Midbrain (tissue), 1 donor: ENCODE results near the gene MUCL3.

ENCODE experiments used
- DNase-seq: peaks from one replicate; lab custom pipeline; 2025; lab: John Stamatoyannopoulos, UW

The MUCL3 gene

GRCh38 chr6:30939473-30939872 is 1.3 kb upstream of the MUCL3 start:
- no peak for DNase-seq

GRCh38 chr6:30942338-30943060 is 1.7 kb downstream of the MUCL3 start:
- no peak for DNase-seq

GRCh38 chr6:30944051-30944450 is 3.3 kb downstream of the MUCL3 start:
- DNase-seq: no peak

DNA sequence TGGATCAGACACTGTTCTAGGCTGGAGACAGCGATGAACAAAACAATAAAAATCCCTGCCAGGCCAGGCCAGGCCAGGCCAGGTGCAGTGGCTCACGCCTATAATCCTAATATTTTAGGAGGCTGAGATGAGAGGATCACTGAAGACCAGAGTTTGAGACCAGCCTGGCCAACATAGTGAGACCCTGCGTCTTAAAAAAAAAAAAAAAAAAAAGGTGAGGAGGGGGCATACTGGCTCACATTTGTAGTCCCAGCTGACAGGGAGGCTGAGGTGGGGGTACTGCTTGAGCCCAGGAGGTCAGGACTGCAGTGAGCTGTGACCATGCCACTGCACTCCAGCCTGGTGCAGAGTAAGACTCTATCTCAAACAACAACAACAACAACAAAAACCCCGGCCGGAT is 4.5 kb downstream of the MUCL3 start:
- DNase-seq: no peak

DNA sequence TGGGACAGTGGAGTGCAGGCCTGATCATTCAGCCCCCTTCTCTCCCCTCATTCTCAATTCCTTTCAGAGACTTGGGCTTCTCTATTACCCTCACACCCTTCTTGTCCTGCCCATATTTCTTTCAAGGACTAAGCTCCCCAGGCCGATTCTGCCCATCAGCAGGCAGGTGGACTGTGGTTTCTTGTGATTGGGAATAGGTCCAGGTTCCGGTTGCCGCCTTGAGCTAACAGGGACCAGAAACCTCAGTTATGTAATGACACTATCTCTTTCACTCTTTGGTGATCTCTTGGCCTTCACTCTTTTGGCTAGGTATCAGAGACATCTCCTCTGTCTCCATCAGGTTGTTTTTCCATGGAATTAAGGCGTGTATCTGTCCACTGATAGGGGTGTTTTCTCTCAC is 6.5 kb downstream of the MUCL3 start:
- no peak for DNase-seq

GRCh38 chr6:30948811-30949210 is 8.0 kb downstream of the MUCL3 start:
- DNase-seq: no peak

- no peak for DNase-seq
Observed at GRCh38 chr6:30951907-30952469, 11.2 kb downstream of the MUCL3 start.

DNA sequence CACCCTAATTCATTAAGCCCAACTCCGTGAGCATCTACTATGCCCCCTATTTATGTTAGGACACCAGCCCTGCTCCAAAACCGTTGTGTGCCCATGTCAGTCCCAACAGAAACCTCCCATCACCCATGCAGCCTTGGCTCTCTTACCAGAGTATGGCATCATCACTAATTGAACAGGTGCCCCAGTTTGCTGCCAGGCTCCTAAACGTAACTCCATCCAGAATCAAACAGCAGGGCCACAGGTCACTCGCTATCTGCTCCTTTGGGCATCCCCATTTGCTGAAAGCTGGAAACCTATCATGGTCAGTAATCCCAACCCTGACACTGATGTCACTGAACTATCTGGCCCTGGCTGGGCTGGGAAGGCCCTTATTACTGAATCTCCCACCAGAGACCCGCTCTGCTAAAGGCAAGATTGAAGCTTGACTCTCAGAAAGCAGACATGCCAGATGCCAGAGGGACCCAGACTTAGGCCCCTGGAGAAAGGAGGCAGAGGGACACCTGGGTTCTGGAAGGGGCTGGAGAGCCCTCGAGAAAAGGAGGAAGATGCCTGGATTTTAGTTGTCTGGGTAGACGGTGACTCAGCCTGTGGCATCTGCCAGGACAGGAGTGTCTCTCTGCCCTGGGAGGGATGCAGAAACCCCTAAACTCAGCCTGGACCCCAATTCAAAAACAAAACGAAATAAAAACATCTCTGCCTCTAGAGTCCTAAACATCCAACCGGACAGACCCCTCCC is 14.0 kb downstream of the MUCL3 start:
- no peak for DNase-seq

GRCh38 chr6:30955367-30956042 is 14.7 kb downstream of the MUCL3 start:
- peak; percentile 39 for DNase-seq

DNA sequence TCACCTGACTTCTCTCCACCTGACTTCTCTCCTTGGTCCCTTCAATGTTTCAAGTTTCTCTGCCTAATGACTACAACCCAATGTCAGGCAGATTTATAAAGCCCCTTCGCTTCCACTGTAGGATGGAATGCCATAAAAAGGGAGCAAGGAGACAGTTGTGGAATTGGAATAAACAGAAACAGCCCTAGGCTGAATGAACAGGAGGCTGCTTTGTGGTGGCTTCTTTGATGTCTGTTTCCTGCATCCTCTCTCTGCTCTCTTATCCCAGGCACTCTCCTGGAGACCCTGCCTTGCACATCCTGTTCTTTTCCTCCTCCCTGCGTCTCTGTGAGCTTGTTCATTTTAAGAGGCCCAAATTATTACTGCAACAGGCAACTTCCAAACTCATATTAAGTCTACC is 16.9 kb downstream of the MUCL3 start:
- DNase-seq: no peak

- DNase-seq: no peak
Observed at GRCh38 chr6:30960907-30961673, 20.3 kb downstream of the MUCL3 start.

- no peak for DNase-seq
Observed at GRCh38 chr6:30962716-30963115, 21.9 kb downstream of the MUCL3 start.

DNA sequence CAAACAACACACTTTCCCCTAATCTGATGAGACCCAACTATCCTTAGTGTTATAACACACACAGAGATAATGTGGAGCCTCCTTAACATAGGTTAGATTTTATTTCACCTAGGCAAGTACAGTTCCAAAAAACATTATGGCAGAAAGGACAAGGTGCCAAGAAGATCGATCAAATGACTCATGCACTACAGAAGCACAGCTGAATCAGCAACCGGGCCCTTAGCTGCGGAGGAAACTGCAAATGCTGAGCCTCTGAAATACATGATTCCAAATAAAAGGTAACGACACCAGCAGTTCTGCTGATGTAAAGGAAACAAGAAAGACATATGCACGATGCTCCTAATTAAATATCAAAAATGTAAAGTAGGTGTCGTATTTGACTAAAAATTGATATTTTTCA is 22.9 kb downstream of the MUCL3 start:
- no peak for DNase-seq

- DNase-seq: no peak
Observed at GRCh38 chr6:30964075-30964474, 23.3 kb downstream of the MUCL3 start.

GRCh38 chr6:30965140-30965601 is 24.4 kb downstream of the MUCL3 start:
- no peak for DNase-seq

DNA sequence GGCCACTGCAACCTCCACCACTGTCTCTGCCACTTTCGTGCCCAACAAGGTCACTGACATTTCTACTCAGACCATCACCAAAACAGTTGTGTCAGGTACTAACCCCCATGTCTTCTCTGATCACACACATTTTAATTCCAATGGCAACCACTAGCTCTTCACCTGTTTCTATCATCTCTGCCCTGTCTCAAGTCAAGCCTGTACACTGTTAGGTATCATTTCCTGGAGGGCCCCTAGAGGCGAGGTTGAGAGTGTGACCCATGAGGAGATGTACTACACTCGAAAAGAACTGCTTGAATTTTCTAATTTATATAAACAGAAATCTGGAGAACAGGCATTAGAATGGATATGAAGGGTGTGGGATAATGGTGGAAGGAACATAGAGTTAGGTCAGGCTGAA is 25.4 kb downstream of the MUCL3 start:
- DNase-seq: no peak

GRCh38 chr6:30969171-30969570 is 28.4 kb downstream of the MUCL3 start:
- DNase-seq: peak; percentile 6

DNA sequence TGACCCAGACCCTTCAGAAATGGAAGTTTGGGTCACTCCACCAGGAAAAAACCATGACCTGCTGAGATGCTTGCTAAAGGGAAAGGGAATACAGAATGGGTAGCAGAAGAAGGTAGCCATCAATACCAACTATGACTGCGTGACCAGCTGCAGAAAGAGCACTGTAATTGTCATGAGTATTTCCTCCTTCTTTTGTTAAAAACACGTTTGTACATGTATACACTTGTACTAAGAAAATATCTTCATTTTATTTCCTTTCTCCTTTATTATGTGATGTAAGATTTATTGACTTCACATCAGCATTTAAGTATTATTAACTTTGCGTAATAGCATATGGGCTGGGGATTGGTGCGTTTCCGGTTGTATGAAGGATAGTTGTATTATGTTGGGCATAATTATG is 30.2 kb downstream of the MUCL3 start:
- DNase-seq: no peak

GRCh38 chr6:30972816-30973215 is 32.0 kb downstream of the MUCL3 start:
- DNase-seq: no peak

- DNase-seq: no peak
Observed at GRCh38 chr6:30974490-30975252, 33.9 kb downstream of the MUCL3 start.

GRCh38 chr6:30979141-30979540 is 38.4 kb downstream of the MUCL3 start:
- DNase-seq: no peak
